Gastrocnemius medialis (tissue), 4 donors: ENCODE results near the gene RABGAP1L. TPM values are rescaled to one million over a fixed set of nuclear protein-coding genes. Genes with fewer than 3 reads are reported as not detected.

Source experiments
- ATAC-seq, 2 donors: fragments of 150-250 bp; one replicate each; pipeline ENCODE4 v1.9.1; 2016
- DNase-seq, 2 donors: peaks; one replicate each; pipeline ENCODE4 v3.0.0-alpha.2; 2019
- H3K27ac ChIP-seq, 4 donors: fragments of 200-600 bp; sonication (generic); 1 replicate in 1 of 4; 2 replicates in 3 of 4; pipeline ENCODE4 v1.5.1; 2016 to 2018; ENCODE audit warnings: mild to moderate bottlenecking in 2 of 4, moderate library complexity in 1 of 4
- H3K27me3 ChIP-seq, 3 donors: fragments of 200-600 bp; sonication (generic) in 2 of 3; 1 replicate in 1 of 3; 2 replicates in 2 of 3; pipeline versions ENCODE4 v1.5.1 to v1.6.0; 2016 to 2019; ENCODE audit warnings: mild to moderate bottlenecking in 1 of 3, moderate library complexity in 1 of 3
- H3K36me3 ChIP-seq, 2 donors: fragments of 200-600 bp; sonication (generic) in 1 of 2; one replicate each; pipeline ENCODE4 v1.5.1; 2017 to 2018
- H3K4me1 ChIP-seq, 2 donors: fragments of 200-600 bp; sonication (generic) in 1 of 2; one replicate each; pipeline ENCODE4 v1.5.1; 2016 to 2017; ENCODE audit warnings: mild to moderate bottlenecking in 2 of 2
- H3K4me3 ChIP-seq, 4 donors: fragments of 200-600 bp; sonication (generic) in 3 of 4; 1 replicate in 1 of 4; 2 replicates in 3 of 4; pipeline ENCODE4 v1.5.1; 2016 to 2019; ENCODE audit warnings: mild to moderate bottlenecking in 2 of 4
- H3K9me3 ChIP-seq, 3 donors: fragments of 200-600 bp; sonication (generic) in 2 of 3; 1 replicate in 1 of 3; 2 replicates in 2 of 3; pipeline ENCODE4 v1.5.1; 2016 to 2019
- POLR2A ChIP-seq, 2 donors: fragments of 450-650 bp; IDR thresholded peaks; one replicate each; pipeline ENCODE4 v1.6.1; 2017; ENCODE audit warnings: antibody characterized with exemption in 2 of 2, mild to moderate bottlenecking in 2 of 2, moderate library complexity in 2 of 2
- in situ Hi-C, 4 donors: fragments of 200-750 bp; cut with MboI; loops; one replicate each; pipeline versions ENCODE4 v1.15.0 to v1.8.0; 2017; ENCODE audit warnings: low sequenced_read_pairs in 4 of 4
- intact Hi-C: fragments of 100-400 bp; cut with DNase I; formaldehyde crosslinking; loops from one replicate; pipeline ENCODE4 v1.15.1; 2023; ENCODE audit warnings: low total_unique reads
- total RNA-seq, 4 donors: library from RNA; depleted of rRNA; stranded (reverse); fragments of >200 nt; gene quantifications; one replicate each; pipeline versions ENCODE4 v1.1.0 to v1.2.3, GENCODE V29; 2016
- TF ChIP-seq, protein P1 (sequence below), 5 experiments: fragments of 450-650 bp in 3 of 5; fragments of 200-600 bp in 2 of 5; sonication (generic) in 2 of 5; IDR thresholded peaks in 4 of 5; conservative IDR thresholded peaks in 1 of 5; 1 replicate in 4 of 5; 2 replicates in 1 of 5; pipeline ENCODE4 v1.5.1; 2016 to 2019; ENCODE audit warnings: antibody characterized with exemption in 5 of 5, mild to moderate bottlenecking in 3 of 5, moderate library complexity in 3 of 5

The RABGAP1L gene
- total RNA-seq, 4 donors from 2014 or later = 8.8 to 22.2 (median 14.9) TPM

GRCh38 chr1:174399211-174399610, 239.9 kb downstream of the RABGAP1L start:
- TF ChIP-seq, protein P1, sequence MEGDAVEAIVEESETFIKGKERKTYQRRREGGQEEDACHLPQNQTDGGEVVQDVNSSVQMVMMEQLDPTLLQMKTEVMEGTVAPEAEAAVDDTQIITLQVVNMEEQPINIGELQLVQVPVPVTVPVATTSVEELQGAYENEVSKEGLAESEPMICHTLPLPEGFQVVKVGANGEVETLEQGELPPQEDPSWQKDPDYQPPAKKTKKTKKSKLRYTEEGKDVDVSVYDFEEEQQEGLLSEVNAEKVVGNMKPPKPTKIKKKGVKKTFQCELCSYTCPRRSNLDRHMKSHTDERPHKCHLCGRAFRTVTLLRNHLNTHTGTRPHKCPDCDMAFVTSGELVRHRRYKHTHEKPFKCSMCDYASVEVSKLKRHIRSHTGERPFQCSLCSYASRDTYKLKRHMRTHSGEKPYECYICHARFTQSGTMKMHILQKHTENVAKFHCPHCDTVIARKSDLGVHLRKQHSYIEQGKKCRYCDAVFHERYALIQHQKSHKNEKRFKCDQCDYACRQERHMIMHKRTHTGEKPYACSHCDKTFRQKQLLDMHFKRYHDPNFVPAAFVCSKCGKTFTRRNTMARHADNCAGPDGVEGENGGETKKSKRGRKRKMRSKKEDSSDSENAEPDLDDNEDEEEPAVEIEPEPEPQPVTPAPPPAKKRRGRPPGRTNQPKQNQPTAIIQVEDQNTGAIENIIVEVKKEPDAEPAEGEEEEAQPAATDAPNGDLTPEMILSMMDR (IDR thresholded peaks at IDR 0.05 in 4 of 5, conservative IDR thresholded peaks at IDR 0.05 in 1 of 5) = no peak
- no peak for TF ChIP-seq POLR2A (IDR thresholded peaks at IDR 0.05)
- Histone ChIP-seq H3K4me3 (no peak overlapping the region), H3K27ac (no peak overlapping the region), H3K27me3 (no peaks in the 10 kb centered on the region), H3K36me3 (no peaks in the 10 kb centered on the region), H3K4me1 (no peaks in the 10 kb centered on the region), H3K9me3 (no peaks in the 10 kb centered on the region)
- no peak for ATAC-seq
- no peak for DNase-seq
- intact Hi-C loops = no loop called here
- in situ Hi-C loops = no loop called here

- Histone ChIP-seq H3K4me1 (no peaks in the 10 kb centered on the region), H3K4me3 (no peak overlapping the region), H3K36me3 (no peaks in the 10 kb centered on the region), H3K27me3 (no peaks in the 10 kb centered on the region), H3K27ac (no peak overlapping the region), H3K9me3 (no peaks in the 10 kb centered on the region)
- no peak for ATAC-seq
- DNase-seq = no peak
- intact Hi-C loops = no loop called here
- in situ Hi-C loops = no loop called here
- TF ChIP-seq POLR2A (IDR thresholded peaks at IDR 0.05) = no peak
- TF ChIP-seq, protein P1 (IDR thresholded peaks at IDR 0.05 in 4 of 5, conservative IDR thresholded peaks at IDR 0.05 in 1 of 5) = no peak
Observed at GRCh38 chr1:174401075-174401474, 241.8 kb downstream of the RABGAP1L start.

- H3K27me3 ChIP-seq = no peaks in the 10 kb centered on the region
- TF ChIP-seq POLR2A (IDR thresholded peaks at IDR 0.05) = no peak
- TF ChIP-seq, protein P1 (IDR thresholded peaks at IDR 0.05 in 4 of 5, conservative IDR thresholded peaks at IDR 0.05 in 1 of 5) = no peak
- H3K9me3 ChIP-seq = no peaks in the 10 kb centered on the region
- intact Hi-C loops = no loop called here
- in situ Hi-C loops = no loop called here
- H3K4me3 ChIP-seq = no peak overlapping the region
- ATAC-seq (no peak), DNase-seq (no peak)
- H3K4me1 ChIP-seq = no peaks in the 10 kb centered on the region
- no peak overlapping the region for H3K27ac ChIP-seq
- no peaks in the 10 kb centered on the region for H3K36me3 ChIP-seq
Observed at GRCh38 chr1:174405219-174405618, 245.9 kb downstream of the RABGAP1L start.

- Histone ChIP-seq H3K4me1 (no peaks in the 10 kb centered on the region), H3K36me3 (no peaks in the 10 kb centered on the region), H3K4me3 (no peak overlapping the region), H3K27me3 (no peaks in the 10 kb centered on the region), H3K27ac (no peak overlapping the region), H3K9me3 (no peaks in the 10 kb centered on the region)
- intact Hi-C loops (no loop called here), in situ Hi-C loops (no loop called here)
- TF ChIP-seq POLR2A (IDR thresholded peaks at IDR 0.05) = no peak
- TF ChIP-seq, protein P1 (IDR thresholded peaks at IDR 0.05 in 4 of 5, conservative IDR thresholded peaks at IDR 0.05 in 1 of 5) = no peak
- ATAC-seq (no peak), DNase-seq (no peak)
Observed at GRCh38 chr1:174406421-174406820, 247.1 kb downstream of the RABGAP1L start.

GRCh38 chr1:174407665-174408064, 248.3 kb downstream of the RABGAP1L start:
- Histone ChIP-seq H3K27me3 (no peaks in the 10 kb centered on the region), H3K4me3 (no peak overlapping the region), H3K27ac (no peak overlapping the region), H3K36me3 (no peaks in the 10 kb centered on the region), H3K4me1 (no peaks in the 10 kb centered on the region), H3K9me3 (no peaks in the 10 kb centered on the region)
- intact Hi-C loops (no loop called here), in situ Hi-C loops (no loop called here)
- DNase-seq (no peak), ATAC-seq (no peak)
- TF ChIP-seq POLR2A (IDR thresholded peaks at IDR 0.05) = no peak
- TF ChIP-seq, protein P1 (IDR thresholded peaks at IDR 0.05 in 4 of 5, conservative IDR thresholded peaks at IDR 0.05 in 1 of 5) = no peak
